Heart left ventricle (tissue), 16 donors: ENCODE data around the gene MRPL45. TPM values are rescaled to one million over a fixed set of nuclear protein-coding genes. Genes with fewer than 3 reads are reported as not detected.

Experiments used
- ATAC-seq, 4 donors: fragments of 200-7000 bp; cut with Tn5 transposase; one replicate each; pipeline ENCODE4 v1.9.1; 2020 to 2022; ENCODE audit warnings: moderate library complexity in 4 of 4, mild to moderate bottlenecking in 3 of 4, moderate number of reproducible peaks in 1 of 4
- DNase-seq, 5 donors: peaks; one replicate each; pipeline ENCODE4 v3.0.0-alpha.2; 2020
- H3K27ac ChIP-seq, 12 donors: fragments of 200-600 bp; sonication (generic) in 4 of 12; one replicate each; pipeline versions ENCODE4 v1.5.0 to v1.8.0; 2016 to 2022; ENCODE audit warnings: mild to moderate bottlenecking in 2 of 12
- H3K27me3 ChIP-seq, 9 donors: fragments of 200-600 bp; sonication (generic) in 2 of 9; one replicate each; pipeline versions ENCODE4 v1.5.1 to v1.8.0; 2016 to 2022; ENCODE audit warnings: mild to moderate bottlenecking in 3 of 9
- H3K36me3 ChIP-seq, 9 donors: fragments of 200-600 bp; sonication (generic) in 2 of 9; one replicate each; pipeline versions ENCODE4 v1.5.0 to v1.8.0; 2018 to 2022; ENCODE audit warnings: mild to moderate bottlenecking in 2 of 9
- H3K4me1 ChIP-seq, 12 donors: fragments of 200-600 bp; sonication (generic) in 4 of 12; one replicate each; pipeline versions ENCODE4 v1.5.0 to v1.8.0; 2016 to 2022; ENCODE audit warnings: mild to moderate bottlenecking in 3 of 12
- H3K4me3 ChIP-seq, 12 donors: fragments of 200-600 bp; sonication (generic) in 4 of 12; one replicate each; pipeline versions ENCODE4 v1.5.0 to v1.8.0; 2017 to 2022; ENCODE audit warnings: mild to moderate bottlenecking in 9 of 12, moderate library complexity in 4 of 12
- H3K9me3 ChIP-seq, 12 donors: fragments of 200-600 bp; sonication (generic) in 4 of 12; one replicate each; pipeline versions ENCODE4 v1.5.0 to v1.8.0; 2016 to 2022; ENCODE audit warnings: mild to moderate bottlenecking in 1 of 12
- POLR2A ChIP-seq, 2 donors: fragments of 450-650 bp; IDR thresholded peaks; one replicate each; pipeline ENCODE4 v1.6.1; 2017; ENCODE audit warnings: antibody characterized with exemption in 2 of 2, mild to moderate bottlenecking in 2 of 2, moderate library complexity in 2 of 2
- WGBS, 4 donors: extraction: QIAGEN DNeasy Blood & Tissue Kit in 2 of 4; methylation state at CpG; one replicate each; pipeline versions ENCODE4 v1.1.5 to v1.1.7; 2013 to 2018; 5-methylcytosine and 5-hydroxymethylcytosine counted together
- intact Hi-C, 10 donors: fragments of 100-400 bp; cut with DNase I; formaldehyde crosslinking; loops; one replicate each; pipeline versions ENCODE4 v1.11.1 to v1.14.2; 2022
- polyA plus RNA-seq, 2 donors: library from polyadenylated mRNA; stranded (reverse); fragments of 200-250 nt; gene quantifications; one replicate each; pipeline ENCODE4 v1.2.3, GENCODE V29; 2013
- total RNA-seq, 9 donors: library from RNA; depleted of rRNA in 2 of 9; stranded (reverse); fragments of >200 nt in 2 of 9; fragmentation: NEBNext Ultra II Directional in 3 of 9; extraction: Animal tissue kit (Norgen Biotek cat#: 25700) in 3 of 9; gene quantifications; one replicate each; pipeline versions ENCODE4 v1.1.0 to v1.2.4, GENCODE V29; 2016 to 2023
- TF ChIP-seq, protein P1 (sequence below), 12 donors: fragments of 200-600 bp; sonication (generic) in 4 of 12; IDR thresholded peaks; one replicate each; pipeline versions ENCODE4 v1.5.0 to v1.8.0; 2018 to 2022; ENCODE audit warnings: antibody characterized with exemption in 12 of 12, mild to moderate bottlenecking in 5 of 12
- donor health status: ischemic (EF 13 %, LVEDD 7.1; RV severe dilation, severe dysfunction).
- donor health status: healthy with polysubstance abuse.
- donor health status: DM: no; HTN: yes; CAD: no.
- donor health status: DM: no; HTN: no; CAD: no.
- donor health status: ischemic (EF 25% LVEDD 6.9; RV normal size, moderate dysfunction).
- donor health status: ischemic (EF 25% LVEDD 5.7; RV mildly dilated, moderate dysfunction).
- donor health status: healthy.
- donor health status: DM: yes; HTN: yes; CAD: no.
- donor health status: ischemic (EF 35%, LVEDD 5.7; RV mildly dilated, moderate dysfunction).
- donor health status: nonischemic (EF 11% LVEDD 7.7; RV severe dilation, severe dysfunction).
- donor health status: DM: yes; HTN: yes; CAD: no.
- donor health status: PGD.
- donor health status: ischemic (EF 29% LVEDD 5.4; RV normal size, mild dysfunction).
- donor health status: nonischemic (EF 23%, LVEDD 6.1; RV moderate dilation, normal function).

MRPL45 gene
- total and polyA plus RNA-seq, 11 donors: 26.0 to 46.3 (median 35.1) TPM

DNA sequence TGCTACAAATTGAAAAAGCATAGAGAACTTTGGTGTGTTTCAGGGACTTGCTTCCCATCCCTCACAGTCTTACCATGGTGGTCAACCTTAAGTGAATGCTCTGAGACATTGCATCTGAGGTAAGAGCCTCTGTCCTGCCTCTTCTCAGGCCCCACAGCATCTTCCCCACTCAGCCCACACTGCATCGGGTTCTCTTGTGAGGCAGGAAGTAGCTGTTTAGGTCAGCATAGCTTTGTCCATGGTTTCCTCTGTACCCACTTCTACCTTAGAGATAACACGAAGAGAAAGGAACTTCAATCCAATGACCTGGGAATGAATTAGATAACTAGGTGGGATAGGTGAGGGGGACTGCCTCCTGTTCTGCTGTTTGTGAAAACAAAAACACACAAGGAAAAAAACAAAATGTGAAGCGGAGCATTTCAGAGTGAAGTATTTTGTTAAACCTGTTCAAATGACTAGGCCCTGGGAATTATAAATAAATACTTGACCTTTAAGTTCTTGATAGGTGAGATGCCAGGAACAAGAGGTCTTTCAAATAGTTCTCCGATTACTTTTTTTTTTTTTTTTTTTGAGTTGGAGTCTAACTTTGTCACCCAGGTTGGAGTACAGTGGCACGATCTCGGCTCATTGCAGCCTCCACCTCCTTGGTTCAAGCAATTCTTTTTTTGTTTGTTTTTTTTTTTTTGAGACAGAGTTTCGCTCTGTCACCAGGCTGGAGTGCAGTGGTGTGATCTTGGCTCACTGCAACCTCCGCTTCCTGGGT, 72.3 kb downstream of the MRPL45 start:
- H3K27ac ChIP-seq: no peak overlapping the region
- 70 to 73% (median 71%) methylated on average over 8 of the region's 8 CpGs for WGBS, 4 donors
- no peaks in the 10 kb centered on the region for H3K27me3 ChIP-seq
- ATAC-seq (peak in 1 of 4 donors; percentile 43), DNase-seq (no peak)
- intact Hi-C loops: no loop called here
- no peaks in the 10 kb centered on the region for H3K9me3 ChIP-seq
- H3K4me3 ChIP-seq: no peak overlapping the region
- TF ChIP-seq, protein P1, sequence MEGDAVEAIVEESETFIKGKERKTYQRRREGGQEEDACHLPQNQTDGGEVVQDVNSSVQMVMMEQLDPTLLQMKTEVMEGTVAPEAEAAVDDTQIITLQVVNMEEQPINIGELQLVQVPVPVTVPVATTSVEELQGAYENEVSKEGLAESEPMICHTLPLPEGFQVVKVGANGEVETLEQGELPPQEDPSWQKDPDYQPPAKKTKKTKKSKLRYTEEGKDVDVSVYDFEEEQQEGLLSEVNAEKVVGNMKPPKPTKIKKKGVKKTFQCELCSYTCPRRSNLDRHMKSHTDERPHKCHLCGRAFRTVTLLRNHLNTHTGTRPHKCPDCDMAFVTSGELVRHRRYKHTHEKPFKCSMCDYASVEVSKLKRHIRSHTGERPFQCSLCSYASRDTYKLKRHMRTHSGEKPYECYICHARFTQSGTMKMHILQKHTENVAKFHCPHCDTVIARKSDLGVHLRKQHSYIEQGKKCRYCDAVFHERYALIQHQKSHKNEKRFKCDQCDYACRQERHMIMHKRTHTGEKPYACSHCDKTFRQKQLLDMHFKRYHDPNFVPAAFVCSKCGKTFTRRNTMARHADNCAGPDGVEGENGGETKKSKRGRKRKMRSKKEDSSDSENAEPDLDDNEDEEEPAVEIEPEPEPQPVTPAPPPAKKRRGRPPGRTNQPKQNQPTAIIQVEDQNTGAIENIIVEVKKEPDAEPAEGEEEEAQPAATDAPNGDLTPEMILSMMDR (IDR thresholded peaks at IDR 0.05): no peak
- TF ChIP-seq POLR2A (IDR thresholded peaks at IDR 0.05): no peak
- H3K36me3 ChIP-seq: peaks cover 0 to 100% (median 90%) of the 10 kb centered on the region in 9 donors
- H3K4me1 ChIP-seq: peaks cover 0 to 7% (median 0%) of the 10 kb centered on the region in 12 donors

Other genes starting within 250 kb of the MRPL45 start
- gene TBC1D3C, start 228.5 kb upstream of the MRPL45 start, total RNA-seq: not detected
- under 1 TPM in 1 of 2 donors, not detected in 1; 0.61 TPM for gene TBC1D3C, start 228.5 kb upstream of the MRPL45 start, polyA plus RNA-seq
- not detected for gene TBC1D3E, start 169.2 kb upstream of the MRPL45 start, total RNA-seq
- not detected for gene TBC1D3E, start 169.2 kb upstream of the MRPL45 start, polyA plus RNA-seq
- 1 to 10 TPM in 2 of 9 donors, not detected in 7; 2.3 to 5.5 TPM for gene TBC1D3, start 104.6 kb upstream of the MRPL45 start, total RNA-seq
- not detected for gene TBC1D3, start 104.6 kb upstream of the MRPL45 start, polyA plus RNA-seq
- under 1 TPM in 4 of 9 donors, not detected in 5; 0.04 to 0.25 (median 0.08) TPM for gene GPR179, start 46.8 kb downstream of the MRPL45 start, total RNA-seq
- gene GPR179, start 46.8 kb downstream of the MRPL45 start, polyA plus RNA-seq: under 1 TPM; 0.03 to 0.08 TPM
- 10 to 100 TPM; 11.4 to 19.2 (median 15.0) TPM for gene SOCS7, start 54.7 kb downstream of the MRPL45 start, total RNA-seq
- 10 to 100 TPM in 1 of 2 donors, 1 to 10 TPM in 1; 5.1 to 10.2 TPM for gene SOCS7, start 54.7 kb downstream of the MRPL45 start, polyA plus RNA-seq
- gene ARHGAP23, start 131.3 kb downstream of the MRPL45 start, total RNA-seq: 10 to 100 TPM; 28.0 to 72.3 (median 66.3) TPM
- 10 to 100 TPM; 34.4 to 73.1 TPM for gene ARHGAP23, start 131.3 kb downstream of the MRPL45 start, polyA plus RNA-seq